Type B pancreatic cell (in vitro differentiated cells): ENCODE results near the gene PSMA1. TPM values are rescaled to one million over a fixed set of nuclear protein-coding genes. Genes with fewer than 3 reads are reported as not detected.
A peak's percentile ranks its signal among the peaks of the same experiment; 100 is the strongest.
"Not testable (repeated sequence)": the region's sequence is repeated elsewhere in the genome, so short reads cannot be mapped to it uniquely, and the experiment has no call there.

Source experiments
- DNase-seq: peaks from one replicate; pipeline ENCODE4 v3.0.0; 2021; ENCODE audit warnings: mixed read lengths; ENCODE audit not compliant: unreplicated experiment; ENCODE audit errors: extremely low spot score
- H3K27ac Mint-ChIP-seq: 2 replicates; pipeline ENCODE4 v1.8.0; 2021; ENCODE audit warnings: mild to moderate bottlenecking, mixed read lengths
- H3K27me3 Mint-ChIP-seq: 2 replicates; pipeline ENCODE4 v1.8.0; 2021; ENCODE audit warnings: mixed read lengths
- H3K36me3 Mint-ChIP-seq: 2 replicates; pipeline ENCODE4 v1.8.0; 2021; ENCODE audit warnings: mixed read lengths
- H3K4me1 Mint-ChIP-seq: one replicate; pipeline ENCODE4 v1.8.0; 2021; ENCODE audit warnings: mixed read lengths; ENCODE audit not compliant: unreplicated experiment
- H3K4me3 Mint-ChIP-seq: 2 replicates; pipeline ENCODE4 v1.8.0; 2021; ENCODE audit warnings: mild to moderate bottlenecking, mixed read lengths
- H3K9me3 Mint-ChIP-seq: 2 replicates; pipeline ENCODE4 v1.8.0; 2021; ENCODE audit warnings: mixed read lengths
- long read RNA-seq: library from polyadenylated mRNA; unstranded; transcript quantifications from one replicate; pipeline ENCODE4 v2.0.0, GENCODE V29; 2020
- total RNA-seq: library from RNA; stranded (reverse); gene quantifications from 2 replicates; pipeline ENCODE4 v1.2.1, GENCODE V29; 2021; ENCODE audit warnings: low replicate concordance
- TF ChIP-seq, protein P1 (sequence below): fragments of 200-600 bp; sonication (generic); conservative IDR thresholded peaks from 2 replicates; pipeline ENCODE4 v1.5.0; 2021; ENCODE audit warnings: antibody characterized with exemption, mild to moderate bottlenecking

Gene PSMA1
- total RNA-seq: 126 and 150 TPM in 2 replicates
- long read RNA-seq, transcript PSMA1-209 (10 exons, 1,527 nt): minor isoform, 31 of 671 reads
- long read RNA-seq, transcript PSMA1-201 (10 exons, 1,505 nt): major isoform, 490 of 671 reads
- long read RNA-seq, partial matches to known transcripts: 15 of 671 reads
- long read RNA-seq, other reads (novel, unspliced or antisense): 133 of 671 reads

GRCh38 chr11:14519917-14520746 is at the start of gene PSMA1:
Gene PSMA1, minus strand, starts transcription at chr11:14520386. Its CDS starts 87 bp downstream, at chr11:14520299.
- Mint-ChIP-seq H3K36me3 (peaks cover 14% of the 10 kb centered on the region), H3K27me3 (no peaks in the 10 kb centered on the region), H3K4me1 (peaks cover 15% of the 10 kb centered on the region), H3K4me3 (peak within 1 kb of the TSS; percentile 95), H3K9me3 (no peaks in the 10 kb centered on the region), H3K27ac (peak within 1 kb of the TSS; percentile 87)
- peak; percentile 94 for DNase-seq
- TF ChIP-seq, protein P1, sequence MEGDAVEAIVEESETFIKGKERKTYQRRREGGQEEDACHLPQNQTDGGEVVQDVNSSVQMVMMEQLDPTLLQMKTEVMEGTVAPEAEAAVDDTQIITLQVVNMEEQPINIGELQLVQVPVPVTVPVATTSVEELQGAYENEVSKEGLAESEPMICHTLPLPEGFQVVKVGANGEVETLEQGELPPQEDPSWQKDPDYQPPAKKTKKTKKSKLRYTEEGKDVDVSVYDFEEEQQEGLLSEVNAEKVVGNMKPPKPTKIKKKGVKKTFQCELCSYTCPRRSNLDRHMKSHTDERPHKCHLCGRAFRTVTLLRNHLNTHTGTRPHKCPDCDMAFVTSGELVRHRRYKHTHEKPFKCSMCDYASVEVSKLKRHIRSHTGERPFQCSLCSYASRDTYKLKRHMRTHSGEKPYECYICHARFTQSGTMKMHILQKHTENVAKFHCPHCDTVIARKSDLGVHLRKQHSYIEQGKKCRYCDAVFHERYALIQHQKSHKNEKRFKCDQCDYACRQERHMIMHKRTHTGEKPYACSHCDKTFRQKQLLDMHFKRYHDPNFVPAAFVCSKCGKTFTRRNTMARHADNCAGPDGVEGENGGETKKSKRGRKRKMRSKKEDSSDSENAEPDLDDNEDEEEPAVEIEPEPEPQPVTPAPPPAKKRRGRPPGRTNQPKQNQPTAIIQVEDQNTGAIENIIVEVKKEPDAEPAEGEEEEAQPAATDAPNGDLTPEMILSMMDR: peak; percentile 44

GRCh38 chr11:14569516-14569915 is 49.3 kb upstream of the PSMA1 start:
- not testable (repeated sequence) for H3K9me3 Mint-ChIP-seq, H3K4me3 Mint-ChIP-seq, H3K4me1 Mint-ChIP-seq, H3K27me3 Mint-ChIP-seq, H3K27ac Mint-ChIP-seq, DNase-seq, H3K36me3 Mint-ChIP-seq

DNA sequence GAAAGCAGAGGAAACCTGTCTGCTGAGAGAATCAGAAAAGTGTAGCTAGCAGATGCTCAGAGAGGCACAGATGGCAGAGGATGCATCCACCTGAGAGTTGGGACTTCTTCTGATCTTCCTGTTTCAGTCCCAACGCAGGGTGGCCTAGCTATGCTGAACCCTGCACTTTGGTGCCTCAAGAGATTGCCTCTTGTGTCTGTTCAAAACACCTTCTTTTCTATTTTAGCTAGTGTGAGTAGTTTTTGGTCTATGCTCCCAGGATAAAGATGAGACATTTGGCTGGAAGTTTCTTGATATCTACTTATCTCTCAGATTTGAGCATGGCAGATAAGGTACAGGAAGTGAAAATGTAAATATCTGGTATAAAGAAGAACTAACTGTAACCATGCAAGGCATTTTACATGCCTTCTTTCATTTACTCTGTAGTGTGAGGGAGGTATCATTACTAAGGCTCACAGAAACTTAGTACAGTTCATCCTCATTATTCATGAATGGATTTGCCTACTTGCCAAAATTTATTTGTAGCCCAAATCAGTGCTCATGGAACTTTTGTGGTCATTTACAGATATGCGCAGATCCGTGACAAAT is 47.0 kb upstream of the PSMA1 start:
- no peaks in the 10 kb centered on the region for H3K27me3 Mint-ChIP-seq
- TF ChIP-seq, protein P1: no peak
- H3K27ac Mint-ChIP-seq: no peak overlapping the region
- H3K36me3 Mint-ChIP-seq: no peaks in the 10 kb centered on the region
- no peak for DNase-seq
- peaks cover 7% of the 10 kb centered on the region for H3K9me3 Mint-ChIP-seq
- no peak overlapping the region for H3K4me3 Mint-ChIP-seq
- H3K4me1 Mint-ChIP-seq: no peaks in the 10 kb centered on the region

DNA sequence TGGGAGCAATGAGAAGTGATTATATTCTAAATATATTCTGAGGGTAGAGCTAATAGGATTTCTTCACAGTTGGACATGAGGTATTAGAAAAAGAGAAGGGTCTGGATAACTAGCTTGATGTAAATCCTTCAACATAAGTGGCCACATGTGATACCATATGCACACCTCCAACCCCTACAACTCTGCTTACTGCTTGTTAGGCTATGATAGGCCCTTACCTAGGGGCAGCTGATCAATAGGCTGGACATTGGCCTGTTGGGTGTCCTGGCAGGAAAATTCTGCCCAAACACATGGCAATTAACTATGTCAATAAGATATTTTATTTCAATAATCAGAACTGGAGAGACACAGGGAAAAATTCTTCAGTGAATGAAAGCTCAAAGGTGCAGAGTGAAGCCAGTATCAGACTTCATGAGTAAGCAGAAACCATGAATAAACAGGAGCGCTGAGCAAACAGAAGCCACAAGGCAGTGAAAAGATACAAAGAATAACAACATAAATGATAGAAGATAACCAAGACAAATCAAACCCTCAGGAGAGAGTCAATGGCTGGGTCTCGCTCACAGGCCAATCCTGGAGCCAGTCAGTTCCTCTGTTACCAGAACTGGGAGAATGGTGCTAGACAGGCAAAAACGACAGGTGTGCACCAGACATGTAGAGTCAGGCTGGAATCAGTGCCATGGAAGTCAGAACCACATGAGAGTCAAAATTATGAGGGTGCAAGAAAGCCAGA is 46.3 kb upstream of the PSMA1 start:
- H3K9me3 Mint-ChIP-seq: peaks cover 4% of the 10 kb centered on the region
- H3K4me3 Mint-ChIP-seq: no peak overlapping the region
- no peaks in the 10 kb centered on the region for H3K27me3 Mint-ChIP-seq
- no peaks in the 10 kb centered on the region for H3K36me3 Mint-ChIP-seq
- TF ChIP-seq, protein P1: no peak
- DNase-seq: no peak
- peak overlapping the region; percentile 46 for H3K27ac Mint-ChIP-seq
- H3K4me1 Mint-ChIP-seq: no peaks in the 10 kb centered on the region

GRCh38 chr11:14565845-14566244 is 45.7 kb upstream of the PSMA1 start:
- TF ChIP-seq, protein P1: no peak
- Mint-ChIP-seq H3K9me3 (no peaks in the 10 kb centered on the region), H3K4me3 (no peak overlapping the region), H3K27me3 (no peaks in the 10 kb centered on the region), H3K4me1 (no peaks in the 10 kb centered on the region), H3K27ac (no peak overlapping the region), H3K36me3 (no peaks in the 10 kb centered on the region)
- no peak for DNase-seq
